Left ventricle myocardium superior (tissue), 1 donor: ENCODE measurements around the gene UNC5B. TPM values are rescaled to one million over a fixed set of nuclear protein-coding genes. Genes with fewer than 3 reads are reported as not detected.
A peak's percentile ranks its signal among the peaks of the same experiment; 100 is the strongest.

Experiments
- ATAC-seq: fragments of 200-7000 bp; cut with Tn5 transposase; one replicate; pipeline ENCODE4 v1.9.1; 2020; ENCODE audit warnings: mild to moderate bottlenecking, moderate library complexity
- DNase-seq: peaks from one replicate; pipeline ENCODE4 v3.0.0-alpha.2; 2020
- intact Hi-C: fragments of 100-400 bp; cut with micrococcal nuclease; formaldehyde crosslinking; loops from one replicate; pipeline ENCODE4 v1.11.0; 2022
- total RNA-seq: library from RNA; stranded (reverse); fragmentation: NEBNext Ultra II Directional; extraction: Animal tissue kit (Norgen Biotek cat#: 25700); gene quantifications from one replicate; pipeline ENCODE4 v1.2.1, GENCODE V29; 2021
- donor health status: DM: no; HTN: yes; CAD: no; lungs with severe emphysema.

Gene UNC5B
- total RNA-seq, 1 donor from 2014 or later, result 12.8 TPM

DNA sequence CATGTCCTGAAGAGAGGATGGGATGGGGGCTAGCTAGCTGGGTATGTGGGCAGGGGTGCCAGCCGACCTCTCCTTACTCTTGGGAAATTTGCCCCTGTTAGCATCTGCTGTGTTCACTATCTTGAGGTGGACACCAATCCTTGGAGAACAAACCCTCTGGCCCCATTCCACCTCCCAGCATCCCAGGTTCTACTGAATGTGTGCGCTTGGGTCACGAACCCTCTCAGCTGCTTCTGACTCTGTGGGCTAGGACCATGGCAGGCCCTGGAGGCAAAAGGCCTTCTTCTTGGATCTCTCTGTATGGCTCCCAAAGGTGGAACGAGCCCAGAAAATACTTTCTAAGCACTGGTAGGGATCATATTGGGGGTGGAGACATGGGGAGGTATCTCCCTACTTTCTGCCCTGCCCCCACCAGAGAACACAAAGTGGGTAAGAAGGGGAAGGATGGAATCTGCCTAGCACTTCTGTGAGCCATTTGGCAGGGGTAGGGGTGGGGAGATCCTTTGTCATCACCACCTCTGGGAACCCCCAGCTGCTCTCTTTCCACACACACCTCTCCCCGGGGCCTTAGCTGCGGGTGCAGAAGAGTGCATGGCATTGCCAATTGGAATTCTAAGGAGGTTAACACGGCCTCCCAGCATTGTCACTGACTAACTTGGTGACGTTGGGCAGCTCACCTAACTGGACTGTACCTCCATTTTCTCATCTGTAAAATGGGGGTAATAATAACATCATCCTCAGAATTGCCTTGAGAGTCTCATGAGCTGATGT, 7.7 kb downstream of the UNC5B start:
- DNase-seq (no peak), ATAC-seq (no peak)
- intact Hi-C loops, result no loop called here

DNA sequence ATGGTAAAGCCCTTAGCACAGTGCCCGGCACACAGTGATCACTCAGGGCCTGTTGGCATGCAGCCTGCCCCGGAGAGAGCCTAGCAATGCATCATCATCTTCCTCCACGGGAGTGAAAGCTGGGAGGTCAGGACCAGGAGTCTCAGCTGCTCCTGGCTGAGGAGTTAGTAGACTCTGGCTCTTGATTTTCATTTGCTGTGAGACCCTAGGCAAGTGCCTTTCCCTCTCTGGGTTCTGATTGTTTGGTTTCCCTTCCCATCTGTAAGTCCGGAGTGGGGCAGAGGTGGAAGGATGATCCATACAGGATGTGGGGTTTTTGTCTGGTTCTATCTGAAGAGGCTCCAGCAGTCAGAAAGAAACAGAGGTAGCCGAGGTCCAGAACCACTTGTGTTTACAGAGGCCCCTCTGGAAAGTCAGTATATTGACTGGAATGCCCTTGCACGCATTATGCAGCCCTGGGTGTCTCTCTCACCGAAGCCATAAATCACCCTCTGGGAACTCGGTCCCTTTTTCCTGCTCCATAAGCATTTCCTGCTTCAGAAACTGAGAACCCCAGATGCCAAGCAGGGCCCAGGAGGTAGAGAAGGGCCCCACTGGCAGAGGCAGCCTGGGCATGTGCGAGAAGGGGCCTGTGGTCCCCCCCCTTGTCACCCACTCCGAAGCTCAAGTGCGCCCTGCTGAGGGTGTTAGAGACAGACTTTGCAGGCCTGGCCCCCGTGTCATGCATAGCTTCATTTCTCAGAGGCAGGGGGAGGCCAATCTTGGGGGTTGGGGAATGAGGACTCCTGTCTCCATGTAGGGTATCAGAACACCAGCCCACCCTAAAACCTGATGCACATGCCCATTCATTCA, 8.5 kb downstream of the UNC5B start:
- no peak for DNase-seq
- intact Hi-C loops, result no loop called here
- no peak for ATAC-seq

DNA sequence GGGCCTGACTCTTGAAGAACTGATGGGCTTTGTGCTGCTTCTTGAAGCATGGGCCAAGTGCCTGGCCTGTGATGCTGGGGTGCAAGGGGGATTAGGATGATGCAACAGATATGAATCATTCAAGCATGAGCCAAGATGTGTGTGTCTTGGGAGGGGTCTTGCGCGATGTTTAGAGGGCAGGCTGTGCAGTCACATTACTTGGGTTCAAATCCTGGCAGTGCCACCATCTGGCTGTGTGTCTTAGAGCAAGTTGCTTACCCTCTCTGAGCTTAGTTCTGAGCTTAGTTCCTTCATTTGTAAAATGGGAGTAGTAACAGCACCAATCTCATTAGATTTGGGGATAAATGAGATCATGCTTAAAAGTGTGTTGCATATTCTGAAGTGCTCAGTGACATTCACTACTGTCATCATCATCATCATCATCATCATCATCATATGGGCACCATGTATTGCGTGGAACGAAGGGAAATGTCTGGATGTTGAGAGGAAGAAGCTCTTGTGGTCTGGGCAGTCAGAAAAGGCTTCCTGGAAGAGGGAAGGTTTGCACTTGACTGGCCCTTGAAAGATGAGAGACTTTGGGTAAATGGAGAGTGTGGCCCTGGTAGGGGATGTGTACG, 9.3 kb downstream of the UNC5B start:
- ATAC-seq, result no peak
- intact Hi-C loops, result no loop called here
- no peak for DNase-seq

DNA sequence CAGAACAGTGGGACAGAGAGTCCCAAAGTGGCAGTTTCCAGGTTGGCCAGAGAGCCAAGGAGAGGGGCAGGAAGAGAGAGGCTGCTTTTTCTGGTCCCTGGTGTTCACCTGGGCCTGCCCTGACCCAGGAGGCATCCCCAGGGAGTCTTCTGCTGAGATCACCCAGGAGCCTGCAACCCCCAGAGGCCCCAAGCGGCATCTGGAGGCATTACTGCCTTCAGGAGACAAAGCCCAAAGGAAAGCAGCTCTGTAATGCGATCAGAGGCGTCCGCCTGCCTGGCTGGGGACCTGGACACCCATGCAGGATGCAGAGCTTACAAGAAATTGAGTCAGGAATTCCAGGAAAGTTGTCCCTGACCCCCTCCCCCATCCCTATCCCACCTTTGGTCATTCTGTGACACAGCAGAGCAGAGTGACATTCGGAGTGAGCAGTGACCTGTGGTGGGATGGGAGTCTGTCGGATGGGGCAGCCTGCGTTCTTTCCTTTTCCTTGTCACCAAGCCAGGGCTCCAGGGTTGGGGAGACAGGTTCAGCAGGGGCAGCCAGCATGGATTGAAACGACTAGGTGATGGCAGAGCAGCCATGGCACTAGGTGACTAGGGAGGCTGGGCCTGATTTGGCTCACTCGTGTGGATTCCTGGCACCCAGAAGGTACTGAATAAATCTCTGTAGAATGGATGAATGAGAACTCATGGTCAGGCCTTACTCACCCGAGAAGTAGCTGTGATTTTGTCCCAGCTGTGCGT, 10.4 kb downstream of the UNC5B start:
- DNase-seq (no peak), ATAC-seq (no peak)
- intact Hi-C loops, result no loop called here

DNA sequence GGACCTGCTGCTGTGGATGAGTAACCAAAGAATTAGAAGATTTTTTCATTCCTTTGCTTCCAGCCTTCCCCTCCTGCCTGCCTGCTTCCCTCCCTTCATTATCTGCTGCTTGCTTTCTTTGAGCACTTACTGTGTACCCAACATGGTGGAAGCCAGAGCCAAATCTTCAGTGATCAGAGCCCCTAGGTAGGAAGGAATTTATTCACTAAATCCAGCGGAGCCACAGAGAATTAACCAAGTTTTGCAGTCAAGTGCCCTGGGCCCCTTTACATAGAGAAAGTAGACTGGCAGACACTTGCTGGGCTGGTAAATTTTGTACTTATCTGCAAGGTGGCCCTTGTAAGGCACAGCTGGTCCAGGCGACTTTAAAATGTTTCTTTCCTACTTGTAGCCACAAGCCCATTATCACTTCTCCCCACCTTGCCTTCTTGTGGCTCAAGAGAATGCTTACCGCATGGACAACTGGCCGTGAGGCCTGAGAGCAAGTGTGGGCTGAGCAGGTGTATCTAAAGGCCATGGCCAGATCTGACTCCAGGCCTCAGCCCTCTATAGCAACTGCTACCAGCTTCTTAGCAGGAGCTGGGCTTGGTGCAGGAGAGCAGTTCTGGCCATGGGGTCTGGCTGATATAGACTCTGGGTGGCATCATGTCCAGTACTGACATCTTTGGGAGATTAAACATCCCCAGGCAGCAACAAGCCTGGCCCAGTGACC, 11.1 kb downstream of the UNC5B start:
- intact Hi-C loops, result no loop called here
- ATAC-seq, result no peak
- DNase-seq, result no peak

DNA sequence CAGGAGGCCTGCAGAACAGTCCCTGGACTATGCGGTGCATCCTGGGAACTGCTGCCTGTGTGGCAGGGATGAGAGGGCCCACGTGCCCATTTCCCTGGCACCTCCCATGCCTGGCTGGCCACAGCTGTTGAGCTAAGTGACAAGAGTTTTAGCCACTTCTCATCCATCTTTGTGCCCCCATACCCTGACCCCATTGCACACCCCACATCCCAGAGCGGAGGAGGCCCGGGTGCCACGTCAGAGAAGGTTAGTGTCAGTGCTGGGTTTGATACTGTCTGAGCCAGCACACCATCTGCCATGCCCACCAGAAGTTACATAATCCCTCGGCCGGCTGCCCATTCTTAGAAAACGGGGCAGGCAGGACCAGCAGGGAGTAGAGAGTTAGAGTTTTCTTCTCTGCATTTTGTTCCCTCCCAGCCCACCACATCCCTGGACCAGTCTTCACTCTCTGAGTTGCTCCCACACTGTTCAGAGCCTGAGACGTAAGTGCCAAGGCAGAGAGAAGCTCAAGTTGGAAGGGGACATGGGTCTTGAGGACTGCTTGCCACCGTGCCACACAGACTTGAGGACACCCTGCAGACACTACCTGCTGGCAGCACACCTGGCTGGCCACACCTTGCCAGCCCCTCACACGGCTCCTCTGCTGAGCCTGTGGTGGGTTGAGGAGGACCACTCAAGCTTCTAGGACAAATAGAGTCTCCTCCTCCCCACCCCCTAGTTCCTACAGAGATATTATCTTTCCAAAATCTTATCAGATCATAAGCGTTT, 13.1 kb downstream of the UNC5B start:
- intact Hi-C loops, result no loop called here
- no peak for ATAC-seq
- no peak for DNase-seq

DNA sequence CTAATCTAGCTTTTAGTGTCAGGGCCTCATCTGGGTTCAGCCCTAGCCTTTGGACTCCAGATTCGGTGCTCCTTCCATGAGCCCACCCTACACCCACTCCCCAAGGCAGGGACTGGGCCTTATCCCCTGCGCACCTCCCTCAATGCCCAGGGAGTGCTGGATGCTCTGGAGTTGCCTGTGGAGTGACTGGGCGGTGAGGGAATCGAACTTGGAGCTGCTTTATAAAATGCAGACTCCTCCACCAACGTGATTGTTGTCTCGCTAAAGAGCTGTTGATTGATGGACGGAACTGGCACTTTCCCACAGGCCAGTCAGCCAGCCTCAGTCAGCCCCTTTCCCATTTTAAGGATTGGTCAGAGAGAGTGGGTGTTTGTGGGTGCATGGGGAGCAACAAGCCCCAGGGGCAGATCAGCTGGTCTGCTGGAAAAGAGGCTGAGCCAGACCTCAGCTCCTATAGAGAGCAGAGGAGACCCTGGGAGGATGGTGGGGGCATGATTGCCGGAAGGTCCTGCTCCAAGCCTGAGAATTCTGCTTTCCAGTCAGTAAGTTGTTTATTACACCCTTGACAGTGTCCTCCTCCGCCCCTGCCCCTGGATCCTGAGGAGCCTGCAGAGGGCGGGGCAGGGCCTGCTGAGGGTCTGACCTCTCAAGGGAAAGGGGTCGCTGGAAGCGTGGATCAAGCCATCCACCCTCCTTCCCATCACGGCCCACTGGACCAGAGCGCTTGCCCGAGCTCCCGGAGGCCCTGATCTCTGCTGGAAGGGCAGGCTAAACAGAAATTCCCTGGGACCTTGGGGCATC, 16.7 kb downstream of the UNC5B start:
- intact Hi-C loops, result no loop called here

DNA sequence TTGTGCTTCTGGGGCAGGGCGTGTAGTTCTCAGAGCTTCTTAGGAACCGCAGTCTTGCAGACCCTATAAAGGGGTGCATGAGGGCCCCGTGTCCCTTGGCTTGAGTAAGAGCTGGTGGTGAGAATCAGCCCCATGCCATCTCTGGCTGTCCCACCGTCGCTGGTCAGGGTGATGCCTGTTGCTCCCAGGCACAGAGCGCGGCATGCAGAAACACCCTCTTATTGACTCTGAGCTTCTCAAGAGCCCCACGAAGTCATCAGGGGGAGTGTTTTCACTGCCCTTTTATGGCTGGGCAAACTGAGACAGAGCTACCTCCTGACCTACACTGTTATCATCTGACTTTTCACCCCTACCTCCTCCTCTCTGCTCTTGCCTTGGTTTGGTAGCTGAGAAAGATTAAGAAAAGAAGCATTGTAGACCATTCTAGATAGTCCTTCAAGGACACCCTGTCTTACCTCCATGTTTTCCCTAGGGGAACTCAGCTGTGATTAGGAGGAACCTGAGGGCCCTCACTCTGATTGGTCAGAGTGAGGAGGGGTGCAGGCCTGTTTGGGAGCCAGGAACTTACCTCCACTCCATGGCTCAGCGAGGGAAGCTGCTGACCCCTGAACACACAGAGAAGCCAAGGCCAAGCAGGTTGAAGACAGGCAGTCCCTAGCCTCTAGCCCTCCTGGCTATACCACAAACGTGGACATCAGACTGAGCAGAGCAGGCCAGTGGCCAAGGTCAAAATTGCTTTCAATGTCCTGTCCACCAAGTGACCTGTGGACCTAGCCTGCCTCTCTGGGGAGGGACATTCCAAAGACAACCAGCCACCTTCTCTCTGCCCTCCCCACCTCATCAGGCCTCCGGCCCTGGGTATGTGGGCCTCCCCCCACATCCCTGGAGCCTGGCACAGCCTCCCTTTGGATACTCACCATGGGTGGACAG, 17.6 kb downstream of the UNC5B start:
- DNase-seq, result no peak
- ATAC-seq, result no peak
- intact Hi-C loops, result no loop called here

More for the DNA sequence above, 16.7 kb downstream of the UNC5B start:
- DNase-seq (no peak), ATAC-seq (no peak)

DNA sequence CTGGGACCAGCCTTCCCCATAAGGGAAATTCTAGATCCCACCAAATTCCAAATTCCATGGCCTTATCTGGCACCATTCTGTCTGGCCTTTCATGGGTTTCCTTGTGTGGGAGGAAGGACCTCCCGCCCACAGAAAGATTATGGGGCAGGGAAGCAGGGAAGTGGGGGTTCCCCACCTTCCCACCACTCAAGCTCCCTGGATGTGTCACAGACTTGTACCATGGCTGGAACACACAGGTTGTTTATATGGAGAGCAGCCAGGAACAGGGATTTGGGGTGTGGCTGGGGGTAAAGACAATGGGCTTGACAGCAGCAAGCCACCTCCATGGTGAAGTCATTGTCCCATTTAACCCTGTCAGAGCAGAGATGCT, 18.3 kb downstream of the UNC5B start:
- no peak for ATAC-seq
- DNase-seq, result no peak
- intact Hi-C loops, result no loop called here

DNA sequence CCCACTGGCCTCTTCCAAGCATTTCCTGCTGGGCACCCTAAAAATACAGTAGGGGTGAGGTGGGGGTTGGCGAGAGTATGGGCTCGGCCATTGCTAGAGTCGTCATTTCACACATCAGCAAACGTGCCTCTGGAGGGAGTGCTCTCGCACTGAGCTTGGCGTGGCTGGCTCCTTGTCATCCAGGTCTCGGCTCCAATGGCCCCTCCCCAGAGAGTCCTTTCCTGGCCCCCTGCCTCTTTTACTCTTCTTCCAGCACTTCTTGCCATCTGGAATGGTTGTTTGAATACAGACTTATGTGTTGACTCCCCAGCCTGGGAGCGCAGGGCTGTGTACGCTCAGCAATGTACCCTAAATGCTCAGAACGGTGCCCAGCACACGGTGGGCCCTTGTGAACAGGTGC, 18.8 kb downstream of the UNC5B start:
- ATAC-seq, result no peak
- no peak for DNase-seq
- intact Hi-C loops, result no loop called here

DNA sequence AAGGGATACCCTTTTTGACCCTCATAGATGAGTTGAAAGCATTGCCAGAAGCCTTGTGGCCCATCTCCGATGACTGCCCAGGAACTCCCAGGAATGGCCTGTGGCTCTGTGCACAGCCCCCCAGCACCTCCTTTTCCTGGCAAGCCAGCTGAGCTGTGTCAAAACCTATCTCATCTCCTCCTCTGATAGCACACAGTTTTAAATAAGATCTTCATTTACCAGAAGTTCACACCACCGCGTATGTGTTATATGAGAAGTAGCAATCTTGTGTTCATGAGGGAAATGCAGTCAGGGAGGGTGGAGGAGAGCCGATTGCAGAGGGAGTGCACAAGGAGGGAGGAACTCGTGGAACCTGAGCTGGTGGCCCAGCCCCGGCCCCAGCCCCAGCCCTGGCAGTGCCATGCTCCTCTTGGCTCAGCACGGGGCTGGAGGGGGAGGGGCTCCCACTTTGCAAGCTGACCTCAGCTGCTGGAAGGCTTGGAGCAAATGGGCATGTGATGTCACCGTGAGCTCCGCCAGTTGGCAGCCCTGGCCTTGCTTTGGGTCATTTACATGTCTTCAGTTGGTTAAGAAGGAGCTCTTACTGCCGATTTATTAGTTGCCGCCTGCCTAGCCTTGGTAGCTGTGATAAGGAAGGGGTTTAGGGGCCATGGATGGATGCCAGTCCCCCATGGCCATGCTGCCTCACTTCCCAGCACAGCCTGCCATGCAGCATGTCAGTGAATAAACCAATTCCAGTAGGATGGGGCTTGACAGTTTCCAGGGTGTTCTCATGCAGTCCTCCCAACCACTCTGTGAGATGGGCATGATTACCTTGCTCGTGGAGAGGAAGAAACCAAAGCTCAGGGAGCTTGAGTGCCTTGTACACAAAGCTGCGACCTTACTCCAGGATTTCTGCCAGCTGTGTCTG, 20.0 kb downstream of the UNC5B start:
- ATAC-seq, result peak; percentile 80
- DNase-seq, result peak; percentile 89
- intact Hi-C loops, result no loop called here

DNA sequence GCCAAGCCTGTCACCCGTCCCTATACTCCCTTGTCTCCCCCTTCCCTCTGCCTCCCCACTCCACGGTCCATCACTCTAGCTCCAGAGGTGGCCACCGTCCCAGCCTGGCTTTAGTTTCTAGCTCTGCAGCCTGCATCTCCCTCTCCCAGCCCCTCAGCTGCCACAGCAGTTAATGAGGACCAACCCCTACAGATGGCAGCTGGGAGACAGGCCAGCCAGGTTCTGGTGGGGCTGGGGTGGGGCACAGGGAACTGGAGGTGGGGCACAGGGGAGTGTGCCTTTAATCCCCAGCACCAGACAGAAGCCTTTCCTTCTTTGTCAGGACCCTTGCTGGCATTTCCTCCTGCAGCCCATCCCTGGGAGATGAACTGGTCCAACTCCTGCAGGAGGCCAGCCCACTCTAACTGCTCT, 21.1 kb downstream of the UNC5B start:
- no peak for ATAC-seq
- intact Hi-C loops, result no loop called here

DNA sequence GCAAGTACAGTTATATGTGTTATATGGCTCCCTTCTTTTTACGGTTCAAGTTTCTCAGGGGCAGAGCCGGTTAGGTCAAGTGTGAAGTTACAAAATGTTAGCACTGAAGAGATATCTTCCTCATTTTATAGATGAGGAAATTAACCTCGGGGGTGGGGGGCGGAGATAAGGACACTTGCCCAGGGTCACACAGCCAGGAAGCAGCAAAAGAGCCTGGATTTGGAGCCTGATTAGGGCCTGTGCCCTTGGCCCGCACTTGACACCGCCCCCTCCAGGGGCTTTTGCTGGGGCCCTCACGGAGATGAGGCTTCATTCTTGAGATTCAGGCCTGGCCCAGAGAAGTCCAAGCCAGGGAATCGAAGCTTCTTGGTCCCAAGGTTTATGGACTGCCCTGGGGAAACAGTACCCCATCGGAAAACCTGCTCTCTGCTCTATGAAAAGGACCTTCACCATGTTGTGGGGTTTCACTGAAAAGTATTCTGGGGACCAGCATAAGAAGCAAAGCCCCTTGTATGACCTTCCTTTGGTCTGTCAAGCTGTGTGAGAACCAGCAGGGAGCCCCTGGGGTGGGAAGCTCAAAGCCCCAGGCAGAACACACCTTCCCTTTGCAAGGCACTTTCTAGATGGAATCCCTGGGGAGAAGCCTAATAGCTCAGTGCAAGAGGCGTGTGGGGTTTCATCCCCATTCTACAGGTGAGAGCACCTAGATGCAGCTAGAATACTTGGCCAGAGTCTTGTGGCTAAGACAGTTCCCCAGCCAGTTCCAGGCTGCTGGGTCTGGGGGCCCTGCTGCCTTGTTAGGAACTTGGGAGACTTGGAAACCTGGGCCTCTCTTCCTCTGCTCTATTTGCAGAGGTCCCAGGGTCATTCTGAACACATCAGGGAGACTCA, 21.9 kb downstream of the UNC5B start:
- DNase-seq, result no peak
- intact Hi-C loops, result no loop called here
- no peak for ATAC-seq

More for the DNA sequence above, 21.1 kb downstream of the UNC5B start:
- no peak for DNase-seq

DNA sequence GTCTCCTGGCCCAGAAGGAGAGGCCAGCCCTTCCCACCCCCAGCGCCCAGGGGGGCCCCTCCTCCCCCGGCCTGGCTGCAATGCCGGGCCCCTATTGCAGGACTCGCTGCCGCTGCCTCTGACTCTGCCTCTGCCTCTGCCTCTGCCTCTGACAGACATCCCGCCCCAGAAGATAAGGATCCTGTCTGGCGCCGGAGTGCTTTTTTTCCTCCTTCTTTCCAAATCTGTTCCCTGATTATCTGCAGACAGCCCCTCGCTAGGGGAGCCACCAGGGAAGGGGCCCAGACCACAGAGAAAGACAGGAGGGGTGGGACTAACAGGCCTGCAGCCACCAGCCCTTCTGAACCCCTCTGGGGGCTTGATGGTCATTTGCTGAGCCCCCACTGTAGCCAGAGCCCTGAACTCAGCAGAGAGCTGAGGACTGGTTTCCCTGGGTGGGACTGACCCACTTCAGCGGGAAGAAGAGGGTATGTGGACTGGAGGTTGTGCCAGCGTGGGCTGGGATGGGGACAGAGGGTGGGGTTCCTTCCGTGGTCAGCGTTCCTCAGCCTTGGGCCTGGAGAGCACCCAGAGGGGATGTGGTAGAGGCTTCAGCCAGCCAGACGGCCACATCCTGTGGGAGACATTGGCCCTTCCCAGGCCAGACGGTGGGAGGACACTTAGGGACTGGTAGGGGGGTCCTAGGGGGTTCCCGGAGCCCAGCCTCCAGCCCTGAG, 22.8 kb downstream of the UNC5B start:
- intact Hi-C loops, result no loop called here
- ATAC-seq (peak; percentile 75), DNase-seq (peak; percentile 82)
